Pulmonary artery endothelial cell (primary cell): ENCODE measurements around the gene GNB1. TPM values are rescaled to one million over a fixed set of nuclear protein-coding genes. Genes with fewer than 3 reads are reported as not detected.

Experiments used
- DNase-seq: peaks from one replicate; pipeline ENCODE4 v3.0.0-alpha.2; 2011; ENCODE audit warnings: low read depth, low spot score
- total RNA-seq: library from RNA; depleted of rRNA; stranded (reverse); fragments of >200 nt; gene quantifications from 2 replicates; pipeline ENCODE4 v1.2.3, GENCODE V29; 2014

GNB1 gene
- total RNA-seq, 1 donor from 2014 or later: 99.8 TPM

GRCh38 chr1:1922956-1923833 is 32.3 kb upstream of the GNB1 start:
- DNase-seq: no peak

DNA sequence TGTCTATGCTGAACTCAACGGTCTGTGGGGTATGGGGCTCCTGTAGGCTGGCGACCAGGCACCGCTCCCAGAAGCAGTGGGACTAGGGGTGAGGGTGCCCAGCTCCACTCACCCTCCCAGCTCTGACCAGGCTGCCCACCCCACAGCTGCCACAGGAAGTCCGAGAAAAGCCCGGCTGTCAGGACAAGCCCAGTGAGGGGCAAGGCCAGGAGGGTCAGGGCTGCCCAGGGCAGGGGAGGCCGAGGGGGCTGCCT is 31.7 kb upstream of the GNB1 start:
- no peak for DNase-seq

GRCh38 chr1:1921901-1922701 is 31.2 kb upstream of the GNB1 start:
- DNase-seq: no peak

DNA sequence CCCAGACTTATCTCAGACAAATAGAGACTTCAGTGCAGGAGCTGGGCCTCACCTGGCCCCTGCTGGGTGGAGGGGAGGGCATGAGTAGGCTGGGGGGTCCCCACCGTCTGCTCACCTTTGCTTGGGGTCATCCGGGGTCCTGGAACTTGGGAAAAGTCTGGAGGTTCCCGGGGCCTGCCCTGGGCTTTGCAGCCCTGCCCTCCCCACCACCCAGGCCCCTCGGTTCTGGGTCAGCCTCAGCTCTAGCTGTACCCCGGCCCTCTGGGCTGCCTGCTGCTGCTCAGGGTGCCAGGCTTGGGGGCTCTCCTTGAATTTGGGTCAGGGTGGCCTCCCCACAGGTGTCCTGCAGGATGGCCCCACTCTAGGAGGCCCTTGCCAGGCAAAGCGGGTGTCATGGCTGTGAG is 30.6 kb upstream of the GNB1 start:
- no peak for DNase-seq

DNA sequence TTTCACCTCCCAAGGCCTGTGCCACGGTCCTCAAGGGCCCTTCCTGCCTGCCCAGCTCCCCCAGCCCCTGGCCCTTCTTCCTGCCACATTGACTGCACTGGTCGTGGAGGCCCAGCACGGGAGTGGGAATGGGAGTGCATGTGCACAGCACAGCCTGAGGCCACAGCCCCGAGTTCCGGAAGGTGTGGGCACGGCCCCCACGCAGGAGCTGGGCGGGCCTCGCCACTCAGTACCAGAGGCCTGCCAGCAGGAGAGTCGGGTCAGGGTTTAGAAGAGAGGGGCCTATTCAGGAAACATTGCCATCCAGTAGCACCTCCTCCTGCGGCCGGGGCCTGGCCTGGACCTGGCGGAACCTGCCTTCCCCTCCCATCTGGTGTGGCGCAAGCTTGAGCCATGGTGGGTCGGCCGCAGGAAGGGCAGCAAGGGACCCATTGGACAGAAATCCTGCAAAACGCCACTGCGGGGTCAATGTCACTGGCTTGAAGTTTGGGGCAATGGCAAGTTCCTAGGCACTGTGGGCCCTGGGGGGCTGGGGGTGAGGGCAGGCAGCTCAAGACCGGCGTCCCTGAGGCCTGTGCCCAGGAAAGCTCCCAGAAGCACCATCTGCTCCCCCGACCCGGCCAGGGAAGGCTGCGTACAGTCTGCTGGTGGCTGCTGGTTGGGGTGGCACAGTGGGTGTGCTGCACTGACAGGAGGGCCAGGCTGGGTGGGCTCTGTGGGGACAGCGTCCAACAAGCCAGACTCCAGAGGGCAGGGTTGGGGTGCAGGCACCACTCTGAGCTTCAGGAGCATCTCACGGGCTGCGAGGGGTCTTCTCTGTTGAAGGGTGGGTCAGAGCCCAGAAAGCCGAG is 29.9 kb upstream of the GNB1 start:
- no peak for DNase-seq

- no peak for DNase-seq
These were observed 29.2 kb upstream of the GNB1 start for GRCh38 chr1:1920057-1920607.

DNA sequence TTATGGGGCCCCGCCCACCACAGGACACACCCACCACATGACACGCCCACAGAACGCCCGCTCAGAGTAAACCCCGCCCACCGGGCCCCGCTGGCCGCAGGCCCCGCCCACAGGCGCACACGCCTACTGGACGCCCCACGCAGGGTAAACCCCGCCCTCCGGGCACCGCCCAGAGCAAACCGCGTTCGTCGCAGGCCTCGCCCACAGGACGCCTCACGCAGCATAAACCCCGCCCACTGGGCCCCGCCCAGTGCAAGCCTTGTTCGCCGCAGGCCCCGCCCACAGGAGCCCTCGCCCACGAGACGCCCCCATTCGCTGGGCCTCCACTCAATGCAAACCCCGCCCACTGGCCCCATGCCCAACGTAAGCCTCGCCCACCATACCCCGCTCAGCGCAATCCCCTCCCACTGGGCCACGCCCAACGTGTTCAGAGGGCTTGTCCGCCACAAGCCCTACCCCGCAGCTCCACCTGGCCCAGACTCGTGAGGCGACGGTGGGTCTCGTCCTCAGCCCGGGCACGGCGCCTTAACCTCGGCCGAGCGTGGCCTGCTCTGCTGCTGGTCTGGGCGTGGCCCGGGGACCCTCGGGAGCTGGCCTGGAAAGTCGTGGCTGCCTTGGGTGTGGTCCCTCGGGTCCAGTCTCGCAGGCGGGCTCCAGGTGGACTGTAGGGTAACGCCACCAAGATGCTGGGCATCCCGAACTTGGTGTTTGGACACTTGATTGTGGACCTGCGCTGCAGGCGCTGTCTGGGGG is 28.6 kb upstream of the GNB1 start:
- peak; percentile 84 for DNase-seq

GRCh38 chr1:1918901-1919303 is 28.0 kb upstream of the GNB1 start, which contains the start of gene TMEM52:
TSS of gene TMEM52 (minus strand) at chr1:1919279. CDS start at chr1:1919265, 14 bp downstream.
- DNase-seq: no peak

DNA sequence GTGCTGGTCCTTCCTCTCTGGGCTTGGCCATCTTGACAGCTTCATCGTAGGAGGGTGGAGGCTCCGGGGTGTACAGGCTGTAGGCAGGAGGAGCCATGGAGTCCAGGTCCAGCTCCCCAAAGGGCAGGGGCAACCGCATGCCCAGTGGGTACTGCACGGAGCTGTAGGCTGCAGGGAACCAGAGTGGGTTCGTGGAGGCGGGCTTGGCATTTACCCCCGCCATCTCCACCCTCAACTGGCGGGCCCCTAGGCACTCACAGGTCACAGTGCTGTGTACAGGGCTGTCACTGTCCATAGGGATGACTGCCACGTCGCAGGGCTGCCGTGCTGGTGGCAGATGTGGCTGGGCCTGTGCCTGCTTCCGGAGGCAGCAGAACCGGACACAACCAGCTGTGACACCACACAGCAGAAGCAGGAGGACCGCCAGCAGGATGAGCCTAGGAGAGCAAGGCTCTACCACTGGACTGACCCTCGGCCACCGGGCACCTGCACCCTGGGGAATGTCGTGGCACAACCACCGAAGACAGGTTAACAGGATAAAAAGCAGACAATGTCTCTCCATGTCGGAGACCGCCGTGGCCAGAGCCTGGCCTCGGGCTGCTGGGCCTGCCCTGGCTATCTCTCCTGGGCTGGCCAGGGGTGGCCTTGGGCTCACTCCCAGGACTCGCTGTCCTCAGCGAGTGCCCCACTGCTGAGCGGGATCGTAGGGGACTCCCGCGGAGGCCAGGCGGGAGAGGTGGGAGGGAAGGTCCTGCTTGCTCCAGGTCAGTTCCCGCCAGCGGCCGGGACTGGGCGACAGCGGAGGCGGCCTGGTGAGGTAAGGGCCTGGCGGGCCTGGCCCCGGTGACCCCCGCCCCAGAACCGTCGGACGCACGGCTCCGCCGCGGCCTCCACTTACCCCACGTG is 27.4 kb upstream of the GNB1 start:
- no peak for DNase-seq

GRCh38 chr1:1917304-1917976 is 26.6 kb upstream of the GNB1 start:
- no peak for DNase-seq

GRCh38 chr1:1916851-1917251 is 26.0 kb upstream of the GNB1 start:
- DNase-seq: no peak

DNA sequence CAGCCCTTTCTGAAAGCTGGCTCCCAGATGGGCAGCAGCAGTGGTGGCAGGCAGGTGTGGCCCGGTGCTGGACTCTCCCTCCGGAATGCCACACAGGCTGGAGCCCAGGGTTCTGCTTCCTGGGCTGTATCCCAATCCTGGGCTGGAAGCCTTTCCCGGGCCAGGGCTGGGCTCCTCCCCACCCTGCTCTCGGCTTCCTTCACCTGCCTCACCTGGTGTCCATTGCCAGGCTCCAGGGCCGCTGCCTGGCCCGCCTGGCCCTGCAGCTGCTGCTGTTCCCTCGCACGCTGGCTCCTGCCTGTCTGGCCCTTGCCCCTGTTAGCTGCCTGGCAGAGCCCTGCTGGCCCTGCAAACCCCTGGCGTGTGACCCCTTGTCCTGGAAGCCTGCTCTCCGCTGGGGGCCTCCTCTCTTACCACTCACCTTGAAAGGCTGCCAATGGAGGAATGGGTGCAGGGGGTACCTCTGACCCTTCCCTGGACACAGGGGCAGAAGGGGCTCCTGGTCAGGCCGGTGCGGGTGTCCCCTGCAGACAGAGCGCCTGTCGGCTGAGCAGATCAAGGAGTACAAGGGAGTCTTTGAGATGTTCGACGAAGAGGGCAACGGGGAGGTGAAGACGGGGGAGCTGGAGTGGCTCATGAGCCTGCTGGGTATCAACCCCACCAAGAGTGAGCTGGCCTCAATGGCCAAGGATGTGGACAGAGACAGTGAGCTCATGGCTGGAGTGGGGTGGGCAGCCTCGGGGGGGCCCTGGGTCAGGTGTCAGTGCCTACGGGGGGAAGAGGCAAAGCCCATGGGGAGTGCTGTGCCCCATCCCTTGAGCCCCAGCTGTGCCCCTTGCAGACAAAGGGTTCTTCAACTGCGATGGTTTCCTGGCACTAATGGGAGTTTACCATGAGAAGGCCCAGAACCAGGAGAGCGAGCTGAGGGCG is 25.3 kb upstream of the GNB1 start:
- no peak for DNase-seq

DNA sequence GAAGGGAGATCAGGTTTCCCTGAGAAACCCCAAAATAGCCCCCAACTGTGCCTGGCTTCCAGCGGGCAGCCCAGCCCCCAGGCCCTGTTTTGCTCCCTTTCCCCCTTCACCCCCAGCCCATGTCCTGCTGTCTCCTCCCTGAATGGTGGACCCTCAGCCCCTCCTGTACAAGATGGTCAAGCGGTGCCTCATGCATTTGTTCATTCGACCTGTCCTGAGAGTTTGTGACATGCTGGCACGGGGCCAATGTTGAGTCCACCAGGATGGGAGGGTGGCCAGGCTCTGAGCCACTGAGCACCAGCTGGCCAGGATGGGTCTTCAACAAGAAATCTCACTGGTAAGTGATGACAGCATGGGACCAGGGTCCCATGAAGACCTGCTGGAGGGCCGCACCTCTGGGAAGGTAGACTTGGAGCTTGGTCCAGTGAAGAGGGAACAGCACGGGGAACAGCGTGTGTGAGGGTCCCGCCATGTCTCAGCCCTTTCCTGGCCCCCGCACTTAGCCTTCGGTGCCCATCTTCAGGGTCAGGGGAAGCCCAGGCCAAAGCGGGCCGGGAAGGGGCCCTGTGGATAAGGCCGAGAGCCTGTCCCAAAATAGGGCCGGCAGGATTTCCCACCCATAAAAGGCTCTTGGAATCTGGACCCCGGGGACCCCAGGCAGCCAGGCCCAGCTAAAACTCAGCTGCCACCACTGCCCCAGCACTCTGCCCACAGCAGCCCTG is 24.2 kb upstream of the GNB1 start, which contains the start of gene CALML6:
Gene CALML6 (plus strand): TSS at position 290 of the 722 bp plus-strand sequence. CDS start 21 bp downstream, at position 311.
- no peak for DNase-seq

- no peak for DNase-seq
These were observed 23.4 kb upstream of the GNB1 start for GRCh38 chr1:1914101-1914970.

- DNase-seq: no peak
These were observed 20.6 kb upstream of the GNB1 start for GRCh38 chr1:1911350-1912041.
